Brain pericyte (primary cell): ENCODE results near the gene ZNF329.

Experiments used
- DNase-seq: peaks from one replicate; pipeline ENCODE4 v3.0.0-alpha.2; 2012; ENCODE audit warnings: low read depth, low spot score

ZNF329 gene

DNA sequence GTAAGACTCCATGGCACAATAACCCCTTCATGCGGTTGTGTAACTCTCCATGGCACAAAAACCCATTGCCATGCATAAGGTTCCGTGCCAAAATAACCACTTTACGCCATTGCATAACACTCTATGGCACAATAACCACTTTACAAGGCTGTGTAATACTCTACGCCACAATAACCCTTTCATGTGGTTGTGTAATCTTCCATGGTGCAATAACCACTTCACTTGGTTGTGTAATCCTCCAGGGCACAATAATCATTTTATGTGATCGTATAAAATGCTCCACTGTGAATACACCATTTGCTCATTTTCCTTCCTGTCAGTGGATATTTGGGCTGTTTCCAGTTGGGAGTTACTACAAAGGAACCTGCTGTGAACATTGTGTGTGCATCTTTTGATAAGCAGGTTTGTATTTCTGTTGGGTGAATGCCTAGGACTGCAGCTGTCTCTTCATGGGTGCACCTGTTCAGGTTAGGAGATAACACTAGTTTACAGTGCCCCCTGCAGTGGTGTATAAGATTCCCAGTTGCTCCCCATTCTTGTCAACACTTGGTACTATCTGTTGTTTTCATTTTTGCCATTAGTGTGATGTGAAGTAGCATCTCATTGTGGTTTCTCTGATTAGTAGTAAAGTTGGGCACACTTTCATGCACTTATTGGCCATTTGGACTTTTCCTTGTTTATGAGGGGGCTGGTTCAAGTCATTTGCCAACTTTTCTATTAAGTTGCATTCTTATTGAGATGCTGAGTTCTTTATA is 31.4 kb downstream of the ZNF329 start:
- DNase-seq: no peak

DNA sequence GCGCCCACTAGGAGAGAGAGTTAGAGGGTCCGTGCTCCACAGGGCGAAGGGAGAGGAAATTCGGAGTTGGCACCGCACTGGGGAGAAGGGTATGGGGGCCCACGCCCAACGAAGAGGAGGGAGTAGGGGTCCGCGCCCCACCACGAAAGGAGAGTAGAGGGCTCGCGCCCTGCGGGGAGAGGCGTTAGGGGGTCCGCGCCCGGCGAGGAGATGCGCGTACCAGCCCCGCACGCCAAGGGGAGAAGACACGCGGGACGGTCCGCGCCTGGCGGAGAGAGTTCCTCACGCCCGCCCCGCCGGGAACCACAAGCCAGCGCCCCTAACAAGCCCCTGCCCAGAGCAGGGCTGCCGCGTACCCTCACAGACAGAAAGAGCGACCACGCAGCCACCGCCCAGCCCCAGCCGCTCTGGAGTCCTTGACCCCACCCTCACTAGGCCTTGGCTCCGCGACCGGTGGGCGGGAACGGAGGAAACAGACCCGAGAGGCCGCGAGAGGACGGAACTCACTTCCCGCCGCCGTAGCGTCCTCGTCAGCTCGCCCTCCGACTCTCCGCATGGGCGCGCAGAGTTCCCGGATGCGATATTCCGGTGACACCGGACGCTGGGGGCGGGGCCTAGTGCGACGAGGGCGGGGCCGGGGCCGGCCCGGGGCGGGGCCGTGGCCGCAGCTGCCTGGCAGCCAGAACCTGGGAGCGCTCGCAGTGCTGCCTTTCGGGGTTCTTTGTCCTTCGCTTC is 32.6 kb downstream of the ZNF329 start:
- DNase-seq: no peak

DNA sequence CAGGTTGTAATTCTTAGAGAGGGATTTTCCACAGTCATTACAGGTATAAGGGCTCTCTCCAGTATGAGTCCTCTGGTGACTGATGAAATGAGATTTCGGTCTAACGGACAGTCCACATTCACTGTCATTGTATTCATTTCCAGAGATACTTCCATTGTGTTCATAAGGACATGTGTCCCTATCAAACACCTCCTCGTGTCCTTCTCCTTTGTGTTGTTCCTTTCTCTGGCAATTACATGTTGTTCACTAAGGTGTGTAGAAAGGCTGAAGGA is 42.1 kb downstream of the ZNF329 start:
- no peak for DNase-seq

DNA sequence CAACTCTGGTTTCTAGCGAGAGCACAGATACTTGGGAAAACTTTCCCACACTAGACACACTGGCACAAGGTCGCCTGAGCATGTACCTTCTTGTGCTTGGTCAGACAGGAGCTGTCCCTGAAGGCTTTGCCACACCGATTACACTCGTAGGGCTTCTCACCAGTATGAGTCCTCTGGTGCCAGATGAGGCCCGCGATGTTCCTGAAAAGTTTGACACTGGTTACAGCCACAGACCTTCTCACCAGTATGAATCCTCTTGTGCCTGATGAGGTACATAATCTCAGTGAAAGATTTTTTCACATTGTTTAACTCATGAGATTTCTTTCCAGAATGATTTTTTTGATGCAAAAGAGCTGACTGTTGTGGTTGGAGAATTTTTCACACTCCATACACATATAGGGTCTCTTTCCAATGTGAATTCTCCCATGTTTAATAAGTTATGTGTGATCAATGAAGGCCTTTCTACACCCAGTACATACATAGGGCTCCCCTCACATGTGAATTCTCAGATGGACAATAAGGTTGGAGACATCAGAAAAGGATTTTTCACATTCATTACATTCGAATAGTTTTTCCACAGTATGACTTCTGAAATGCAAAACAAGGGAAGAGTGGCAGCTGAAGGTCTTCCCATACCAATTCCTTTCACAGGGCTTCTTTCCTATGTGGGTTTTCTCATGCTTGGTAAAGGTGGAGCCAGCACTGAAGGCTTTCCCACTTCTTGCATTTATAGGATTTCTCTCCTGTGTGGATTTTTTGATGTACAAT is 42.6 kb downstream of the ZNF329 start:
- no peak for DNase-seq

DNA sequence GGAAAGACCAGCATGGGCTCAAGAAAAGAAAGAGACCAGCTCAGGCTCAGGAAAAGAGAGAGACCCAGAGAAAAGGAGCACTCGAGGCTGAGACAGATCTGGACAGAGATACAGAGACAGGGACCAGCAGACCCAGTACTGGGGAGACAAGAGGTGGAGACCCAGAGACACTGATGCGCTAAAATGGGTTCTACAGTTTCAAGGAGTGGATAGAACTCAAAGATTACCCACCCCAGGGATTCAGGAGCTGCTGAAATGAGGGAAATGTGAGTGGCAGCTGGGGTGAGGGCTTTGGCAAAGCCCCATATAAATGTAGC is 51.9 kb downstream of the ZNF329 start:
- DNase-seq: no peak

DNA sequence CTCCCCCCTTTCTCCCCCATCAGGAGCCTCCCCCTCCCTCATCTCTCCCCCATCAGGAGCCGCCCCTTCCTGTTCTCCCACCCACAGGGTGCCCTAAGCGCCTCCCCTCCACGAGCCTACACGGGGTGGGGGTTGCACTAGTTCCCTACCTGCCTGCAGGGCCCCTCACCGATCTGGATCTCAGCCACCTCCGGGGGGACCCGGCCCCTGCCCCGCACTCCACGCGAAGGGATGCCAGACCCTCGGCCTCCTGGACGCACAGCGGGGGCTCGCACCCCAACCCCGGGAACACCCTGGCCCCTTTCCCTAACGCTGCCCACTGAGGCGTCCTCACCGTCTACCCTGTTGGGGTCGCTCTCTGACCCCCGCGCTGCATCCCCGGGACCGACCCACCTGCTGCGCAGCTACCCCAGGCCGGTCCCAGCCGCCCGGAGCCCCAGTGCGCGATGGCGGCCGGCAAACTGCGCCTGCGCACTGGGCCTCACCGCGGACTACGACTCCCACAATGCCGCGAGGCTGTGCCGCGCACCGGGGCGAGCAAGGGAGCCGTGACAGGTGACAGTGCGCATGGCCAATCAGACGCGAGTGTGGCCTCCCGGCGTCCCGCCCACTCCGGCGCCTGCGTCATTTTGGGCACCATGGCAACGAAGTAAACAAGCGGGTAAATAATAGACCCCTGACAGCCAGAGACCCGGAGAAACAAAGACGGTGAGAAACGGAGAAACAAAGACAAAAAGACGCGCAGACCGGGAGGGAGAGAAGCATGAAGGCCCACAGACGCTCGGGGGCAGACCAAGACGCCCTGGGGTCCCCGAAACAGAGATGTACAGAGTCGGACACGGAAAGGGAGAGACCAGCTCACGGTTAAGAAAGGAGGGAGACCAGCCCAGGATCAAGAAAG is 52.6 kb downstream of the ZNF329 start, which contains the start of gene ZSCAN18:
ZSCAN18 (minus strand) TSS at position 451 of the 901 bp plus-strand sequence. CDS start 7,964 bp downstream, outside the sequence.
- DNase-seq: peak; percentile 94

DNA sequence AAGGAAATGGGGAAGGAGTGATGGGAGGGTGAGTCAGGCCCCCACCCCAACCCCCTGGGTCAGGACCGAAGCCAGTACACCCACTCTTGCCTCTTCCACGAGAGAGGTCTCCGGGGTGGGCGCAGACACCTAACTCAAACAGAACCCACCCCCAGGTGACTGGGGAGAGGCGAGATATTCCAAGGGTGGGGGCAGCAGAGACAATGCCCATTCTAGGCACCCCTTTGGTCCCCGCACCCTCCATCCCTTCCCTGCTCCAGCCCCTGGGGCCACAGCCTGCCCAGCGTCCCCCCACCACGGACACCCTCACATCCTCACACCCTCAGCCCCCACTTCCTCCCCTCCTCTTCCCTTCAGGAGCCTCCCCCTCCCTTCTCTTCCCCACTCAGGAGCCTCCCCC is 53.2 kb downstream of the ZNF329 start:
- DNase-seq: no peak

DNA sequence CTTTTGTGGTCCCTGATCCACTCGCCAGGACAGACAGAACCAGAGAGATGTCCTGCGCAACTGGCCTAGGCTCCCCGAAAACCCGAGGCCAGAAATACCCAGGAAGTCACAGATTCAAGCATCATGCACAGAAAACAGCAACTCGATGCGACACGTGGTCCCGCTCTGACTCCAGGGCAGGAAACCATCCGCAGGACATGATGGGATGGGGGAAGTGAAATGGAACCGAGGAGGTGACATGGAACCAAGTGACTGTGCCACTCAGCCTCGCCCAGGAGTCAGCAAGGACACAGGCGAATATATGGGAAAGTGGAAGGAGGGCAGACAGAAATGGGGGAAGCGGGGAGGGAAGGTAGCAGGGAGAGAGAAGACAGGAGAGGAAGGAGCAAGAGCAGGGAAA is 53.7 kb downstream of the ZNF329 start:
- no peak for DNase-seq

DNA sequence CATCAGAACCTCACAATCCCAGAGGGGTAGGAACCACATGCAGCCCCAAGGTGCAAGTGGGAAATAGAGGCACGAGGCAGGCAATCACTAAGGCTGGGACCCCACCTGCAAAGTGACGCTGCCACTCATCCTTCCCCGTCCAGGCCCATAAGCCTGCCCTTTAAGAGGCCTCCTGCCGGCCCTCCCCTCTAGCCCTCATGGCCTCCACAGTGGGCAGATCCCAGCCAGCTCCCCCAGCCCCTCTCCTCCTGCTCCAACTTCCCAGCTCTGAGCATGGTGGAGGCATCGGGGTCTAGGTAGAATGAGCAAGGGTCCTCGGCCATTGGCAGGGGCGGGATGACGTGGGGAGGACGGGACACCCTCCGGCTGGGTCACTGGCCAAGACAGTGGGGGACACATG is 55.3 kb downstream of the ZNF329 start:
- DNase-seq: no peak

DNA sequence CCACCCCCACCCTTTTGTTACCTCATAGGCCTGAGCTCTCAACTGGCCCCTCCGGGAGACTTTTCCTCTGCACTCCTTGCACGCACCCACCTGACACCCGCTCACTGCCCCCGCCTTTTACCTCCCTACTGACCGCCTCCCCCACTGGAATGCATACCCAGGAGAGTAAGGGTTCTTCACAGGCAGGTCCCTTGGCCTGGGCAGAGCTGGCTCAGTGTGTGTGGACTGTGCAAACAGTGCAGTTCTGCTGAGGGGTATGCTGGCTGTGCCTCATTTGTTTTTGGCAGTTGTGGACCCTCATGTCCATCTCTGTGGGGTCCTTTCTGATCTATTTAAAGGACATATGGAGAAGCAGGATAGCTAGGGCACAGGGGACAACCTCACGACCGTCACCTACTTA is 57.5 kb downstream of the ZNF329 start:
- DNase-seq: no peak

DNA sequence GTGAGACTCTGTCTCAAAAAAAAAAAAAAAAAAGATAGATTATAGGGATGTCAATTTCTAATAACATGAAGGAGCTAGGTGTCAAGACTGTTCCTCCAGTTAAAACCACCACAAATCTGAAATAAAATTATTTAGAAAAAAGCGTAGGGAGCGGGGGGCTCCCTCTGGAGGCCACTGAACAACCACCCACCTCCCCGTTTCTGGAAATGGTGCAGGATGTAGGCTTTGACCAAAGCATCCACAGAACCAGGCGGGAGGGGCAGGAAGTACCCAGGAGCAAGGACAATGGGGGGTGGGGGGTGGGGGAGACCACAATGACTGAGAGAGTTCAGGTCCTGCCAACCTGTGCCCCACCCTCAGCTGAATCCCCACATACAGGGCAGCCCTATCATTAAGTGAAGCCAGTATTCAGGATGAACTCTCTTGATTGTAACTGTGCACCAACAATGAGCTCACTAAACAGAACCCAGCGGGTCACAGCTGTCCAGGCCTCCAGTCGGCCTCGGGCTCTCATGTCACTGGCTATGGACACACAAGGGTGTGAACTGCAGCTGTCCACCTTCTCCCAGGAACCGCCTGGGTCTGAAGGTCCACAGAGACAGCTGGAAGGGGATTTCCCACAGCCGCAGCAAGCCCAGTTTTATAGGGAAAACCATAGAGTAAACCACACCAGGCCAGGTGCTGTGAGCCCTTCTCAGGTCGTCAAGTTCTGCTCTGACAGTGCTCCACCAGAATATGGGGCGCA is 59.2 kb downstream of the ZNF329 start:
- DNase-seq: no peak

DNA sequence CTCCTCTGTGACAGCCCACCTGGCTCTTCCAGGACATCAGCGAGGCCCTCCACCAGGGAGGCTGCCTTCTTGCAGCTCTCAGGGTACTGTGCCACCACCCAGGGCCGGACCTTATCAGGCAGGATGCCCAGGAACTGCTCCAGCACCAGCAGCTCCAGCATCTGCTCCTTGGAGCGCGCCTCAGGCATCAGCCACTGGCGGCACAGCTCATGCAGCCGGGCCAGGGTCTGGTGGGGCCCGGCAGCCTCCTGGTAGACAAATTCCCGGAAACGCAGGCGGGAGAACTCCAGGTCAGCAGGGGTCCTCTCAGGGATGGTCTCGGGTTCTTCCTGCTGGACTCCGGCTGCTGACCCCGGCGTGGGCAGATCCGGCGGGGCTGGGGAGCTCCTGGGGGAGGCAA is 60.7 kb downstream of the ZNF329 start:
- DNase-seq: no peak

DNA sequence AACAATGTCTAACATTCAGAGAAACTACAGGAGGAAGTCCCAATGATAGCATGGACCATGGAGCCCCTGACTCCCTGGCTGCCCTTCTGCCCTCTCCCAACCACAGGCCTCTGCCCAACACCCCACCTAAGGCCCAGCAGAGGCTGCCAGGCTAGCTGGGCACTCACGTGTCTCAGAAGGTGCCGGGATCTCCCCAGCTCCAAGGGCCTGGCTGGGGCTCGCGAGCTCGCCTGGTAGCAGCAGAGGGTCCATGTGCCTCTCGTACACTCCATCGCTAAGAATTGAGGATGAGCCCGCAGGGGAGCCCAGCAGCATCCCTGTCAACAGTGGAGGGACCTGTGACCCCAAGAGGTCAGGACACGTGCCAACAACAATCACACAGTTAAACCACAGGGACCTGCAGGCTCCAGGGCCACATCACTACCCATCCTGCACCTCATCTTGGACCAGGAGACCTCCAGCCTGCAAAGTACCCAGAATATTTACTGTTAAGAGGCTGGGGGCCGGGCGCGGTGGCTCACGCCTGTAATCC is 62.0 kb downstream of the ZNF329 start:
- DNase-seq: no peak

DNA sequence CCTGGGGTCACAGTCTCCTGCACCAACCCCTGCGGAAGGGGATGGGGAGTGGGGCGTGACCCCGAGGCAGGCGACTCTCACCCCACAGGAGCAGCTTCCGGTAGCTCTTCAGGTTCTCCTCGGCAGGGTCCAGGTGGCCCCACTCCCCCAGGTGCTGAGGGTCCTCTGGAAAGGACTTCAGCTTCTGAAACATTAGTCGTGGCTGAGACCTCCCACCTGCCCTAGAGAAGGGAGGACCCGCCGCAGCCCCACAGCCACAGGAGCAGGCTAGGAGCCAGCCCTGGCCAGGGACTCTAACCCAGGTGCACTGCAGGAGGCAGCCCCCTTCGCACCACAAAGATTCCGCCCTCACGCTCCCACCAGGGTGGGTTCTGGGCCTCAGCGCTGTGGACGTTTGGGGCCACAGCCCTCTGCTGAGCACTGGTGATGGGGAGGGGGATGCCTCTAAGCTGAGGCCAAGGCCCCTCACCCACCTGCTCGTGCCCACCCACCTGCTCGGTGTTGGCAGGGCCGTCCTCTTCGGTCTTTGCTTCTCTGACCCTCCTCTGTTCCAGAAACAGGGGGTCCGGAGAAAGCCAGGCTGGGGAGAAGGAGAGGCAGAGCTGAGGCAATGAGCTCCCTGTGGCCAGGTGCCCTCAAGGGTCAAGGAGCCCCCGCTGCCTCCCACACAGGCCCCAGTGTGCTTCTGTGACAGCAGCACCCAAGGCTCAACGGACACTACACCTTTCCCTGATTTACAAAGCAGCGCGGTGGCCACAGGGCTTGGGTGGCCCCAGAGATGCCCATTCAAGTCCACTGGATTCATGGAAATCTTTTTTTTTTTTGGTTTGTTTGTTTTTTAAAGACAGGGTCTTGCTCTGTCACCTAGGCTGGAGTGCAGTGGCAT is 63.5 kb downstream of the ZNF329 start:
- no peak for DNase-seq

DNA sequence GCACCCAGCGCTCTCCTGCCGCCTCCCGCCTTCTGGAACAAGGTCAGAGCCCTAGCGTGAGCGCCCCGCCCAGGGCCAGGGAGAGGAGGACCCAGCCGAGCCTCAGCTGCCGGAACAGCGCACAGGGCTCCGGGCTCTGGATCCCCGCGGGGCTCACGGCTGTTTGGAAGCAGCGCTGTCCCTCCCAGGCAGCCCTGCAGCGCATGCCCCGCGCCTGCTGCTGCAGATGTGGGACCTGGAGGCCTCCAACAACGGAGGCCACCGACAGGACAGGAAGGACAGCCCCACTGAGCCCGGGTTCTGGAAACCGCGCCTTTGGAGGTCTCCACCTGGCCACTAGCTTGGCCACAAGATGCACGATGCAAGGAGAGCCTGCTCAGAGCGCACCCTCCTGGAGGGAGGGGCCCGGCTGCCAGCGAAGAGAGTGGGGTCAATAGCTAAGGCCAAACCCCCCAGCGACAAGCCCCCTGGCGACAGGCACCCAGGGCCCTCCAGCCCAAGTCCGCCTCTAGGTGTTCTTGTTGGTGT is 65.2 kb downstream of the ZNF329 start:
- DNase-seq: no peak

DNA sequence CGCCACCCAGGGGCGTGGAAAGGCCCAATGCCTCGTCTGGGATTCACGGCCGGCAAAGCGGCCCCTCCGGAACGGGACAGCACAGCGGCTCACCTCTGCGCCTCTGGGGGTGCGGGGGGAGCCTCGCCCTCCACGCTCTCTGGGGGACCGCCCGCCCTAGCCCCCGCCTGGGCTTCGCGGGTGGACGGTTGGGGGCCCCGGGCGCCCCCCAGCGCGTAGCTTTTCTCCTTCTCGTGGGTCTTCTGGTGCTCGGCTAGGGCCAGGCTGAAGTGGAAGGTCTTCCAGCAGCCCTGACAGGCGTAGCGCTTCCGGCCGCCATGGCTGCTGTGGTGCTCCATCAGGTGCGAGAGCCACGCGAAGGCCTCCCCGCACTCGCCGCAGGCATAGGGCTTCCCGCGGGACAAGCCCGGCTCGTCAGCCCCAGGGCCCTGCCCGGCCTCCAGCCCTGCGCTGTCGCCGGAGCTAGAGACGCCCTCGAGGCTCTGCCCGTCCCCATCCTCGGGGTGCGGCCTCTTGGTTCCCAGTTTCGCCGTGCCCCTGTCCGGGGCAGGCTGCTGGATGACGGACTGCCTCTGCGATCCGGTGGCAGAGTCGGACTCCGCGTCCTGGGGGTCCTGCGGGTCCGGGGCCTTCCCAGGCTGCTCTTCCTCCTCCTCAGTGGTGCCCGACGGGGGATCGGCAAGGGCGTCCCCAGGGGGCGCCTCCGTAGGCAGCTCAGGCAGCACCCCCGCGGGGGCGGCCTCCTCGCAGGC is 65.8 kb downstream of the ZNF329 start:
- no peak for DNase-seq

DNA sequence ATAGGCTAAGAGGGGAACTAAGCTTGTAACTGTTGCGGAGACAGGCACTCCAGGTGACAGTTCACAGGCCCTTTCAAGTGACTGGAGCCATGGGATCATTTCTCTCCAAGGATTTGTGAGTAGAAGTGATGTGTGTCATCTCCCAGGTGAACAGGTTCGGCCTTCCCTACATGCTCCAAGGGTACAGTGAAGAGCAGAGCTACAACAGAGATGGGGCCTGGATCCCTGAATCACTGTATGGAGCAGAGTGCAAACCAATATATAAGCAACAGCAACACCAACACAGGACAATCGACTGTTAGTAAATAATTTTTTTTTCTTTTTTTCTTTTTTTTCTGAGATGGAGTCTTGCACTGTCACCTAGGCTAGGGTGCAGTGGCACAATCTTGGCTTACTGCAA is 67.6 kb downstream of the ZNF329 start:
- no peak for DNase-seq

DNA sequence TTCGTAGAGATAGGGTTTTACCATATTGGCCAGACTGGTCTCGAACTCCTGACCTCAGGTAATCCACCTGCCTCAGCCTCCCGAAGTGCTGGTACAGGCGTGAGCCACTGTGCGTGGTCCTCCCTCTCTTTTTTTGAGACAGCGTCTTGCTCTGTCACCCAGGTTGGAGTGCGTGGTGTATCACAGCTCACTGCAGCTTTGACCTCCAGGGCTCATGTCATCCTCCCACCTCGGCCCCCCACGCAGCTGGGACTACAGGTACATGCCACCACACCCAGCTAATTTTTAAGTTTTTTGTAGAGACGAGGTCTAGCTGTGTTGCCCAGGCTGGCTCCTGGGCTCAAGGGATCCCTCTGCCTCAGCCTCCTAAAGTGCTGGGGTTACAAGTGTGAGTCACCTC is 70.8 kb downstream of the ZNF329 start:
- DNase-seq: no peak
